Activated CD4-positive, alpha-beta memory T cell treated with anti-CD3 and anti-CD28 coated beads, Interleukin-2, amount 10 ng/mL, durations not matched to agents 7 days and 5 days (primary cell): ENCODE results near the gene HLA-DRA. TPM values are rescaled to one million over a fixed set of nuclear protein-coding genes. Genes with fewer than 3 reads are reported as not detected.

ENCODE experiments used
- CTCF ChIA-PET: fragments of 350-600 bp; sonication (Branson Sonifier 250); formaldehyde crosslinking; loops from one replicate; lab custom pipeline; 2021; ENCODE audit warnings: antibody characterized with exemption, inconsistent platforms; lab: Charles Lee
- POLR2A ChIA-PET: fragments of 350-600 bp; sonication (Branson Sonifier 250); formaldehyde crosslinking; loops from one replicate; lab custom pipeline; 2021; ENCODE audit warnings: antibody characterized with exemption; lab: Charles Lee
- DNase-seq: peaks from one replicate; pipeline ENCODE4 v3.0.0-alpha.2; 2020
- H3K27ac Mint-ChIP-seq: one replicate; pipeline ENCODE4 v1.8.0; 2021; ENCODE audit warnings: mild to moderate bottlenecking, mixed read lengths
- H3K27me3 Mint-ChIP-seq: one replicate; pipeline ENCODE4 v1.8.0; 2021; ENCODE audit warnings: mixed read lengths
- H3K36me3 Mint-ChIP-seq: one replicate; pipeline ENCODE4 v1.8.0; 2021; ENCODE audit warnings: low read depth, mixed read lengths
- H3K4me1 Mint-ChIP-seq: one replicate; pipeline ENCODE4 v1.8.0; 2021; ENCODE audit warnings: mixed read lengths
- H3K4me3 Mint-ChIP-seq: one replicate; pipeline ENCODE4 v1.8.0; 2021; ENCODE audit warnings: mild to moderate bottlenecking, mixed read lengths
- H3K9me3 Mint-ChIP-seq: one replicate; pipeline ENCODE4 v1.8.0; 2021; ENCODE audit warnings: mixed read lengths
- total RNA-seq, 2 experiments: library from RNA; stranded (reverse); gene quantifications; one replicate each; pipeline ENCODE4 v1.2.3, GENCODE V29; 2021

HLA-DRA gene
- total RNA-seq = 100 to 1,000 TPM; 203 to 204 TPM

- CTCF ChIA-PET = interaction anchor here (0.7 to 1.3 kb wide), 2 partner anchors 48 to 346 kb away, joined by 3 to 4 read pairs; no protein-coding TSS in a partner anchor
- Mint-ChIP-seq H3K36me3 (peaks cover 47% of the 10 kb centered on the region), H3K27ac (peak within 1 kb of the TSS; percentile 85), H3K9me3 (peaks cover 6% of the 10 kb centered on the region), H3K4me1 (peaks cover 56% of the 10 kb centered on the region), H3K4me3 (peak within 1 kb of the TSS; percentile 88), H3K27me3 (peaks cover 7% of the 10 kb centered on the region)
- DNase-seq = peak; percentile 43
- POLR2A ChIA-PET = interaction anchor here (0.9 to 2.9 kb wide), 5 partner anchors 170 to 532 kb away, joined by 3 to 13 read pairs (median 4); partner anchors contain the start of genes HLA-DQB1 and TAP2
Observed at GRCh38 chr6:32439602-32440214, at the start of gene HLA-DRA. HLA-DRA (plus strand) TSS chr6:32439887; CDS start chr6:32439951, 64 bp downstream.

- Mint-ChIP-seq H3K4me1 (no peaks in the 10 kb centered on the region), H3K27me3 (peaks cover 47% of the 10 kb centered on the region), H3K27ac (no peak overlapping the region), H3K4me3 (no peak overlapping the region), H3K9me3 (no peaks in the 10 kb centered on the region), H3K36me3 (no peaks in the 10 kb centered on the region)
- ChIA-PET CTCF (no interaction called here), POLR2A (no interaction called here)
- DNase-seq = no peak
Observed at GRCh38 chr6:32391505-32391904, 48.2 kb upstream of the HLA-DRA start.

- H3K4me1 Mint-ChIP-seq = peaks cover 5% of the 10 kb centered on the region
Observed at GRCh38 chr6:32393665-32394420, 45.8 kb upstream of the HLA-DRA start.

GRCh38 chr6:32396028-32396427 is 43.7 kb upstream of the HLA-DRA start:
- Mint-ChIP-seq H3K4me3 (no peak overlapping the region), H3K4me1 (peaks cover 5% of the 10 kb centered on the region), H3K36me3 (no peaks in the 10 kb centered on the region), H3K9me3 (no peaks in the 10 kb centered on the region), H3K27me3 (peaks cover 30% of the 10 kb centered on the region), H3K27ac (no peak overlapping the region)
- DNase-seq = no peak
- POLR2A ChIA-PET = no interaction called here
- CTCF ChIA-PET = no interaction called here

More at GRCh38 chr6:32393665-32394420, 45.8 kb upstream of the HLA-DRA start:
- Mint-ChIP-seq H3K4me3 (no peak overlapping the region), H3K27me3 (peaks cover 40% of the 10 kb centered on the region), H3K27ac (no peak overlapping the region), H3K9me3 (no peaks in the 10 kb centered on the region), H3K36me3 (no peaks in the 10 kb centered on the region)
- no peak for DNase-seq
- ChIA-PET CTCF (no interaction called here), POLR2A (no interaction called here)

GRCh38 chr6:32397252-32397920 is 42.3 kb upstream of the HLA-DRA start:
- ChIA-PET POLR2A (no interaction called here), CTCF (interaction anchor here (1.0 kb wide), 1 partner anchor 16 kb away, joined by 3 read pairs; no protein-coding TSS in a partner anchor)
- no peak overlapping the region for H3K4me3 Mint-ChIP-seq
- no peak overlapping the region for H3K27ac Mint-ChIP-seq
- DNase-seq = no peak
- no peaks in the 10 kb centered on the region for H3K36me3 Mint-ChIP-seq
- H3K9me3 Mint-ChIP-seq = no peaks in the 10 kb centered on the region
- peaks cover 30% of the 10 kb centered on the region for H3K27me3 Mint-ChIP-seq
- peaks cover 5% of the 10 kb centered on the region for H3K4me1 Mint-ChIP-seq

GRCh38 chr6:32401284-32401963 is 38.3 kb upstream of the HLA-DRA start:
- DNase-seq = no peak
- CTCF ChIA-PET = interaction anchor here (0.6 to 2.3 kb wide), 3 partner anchors 12 to 744 kb away, joined by 3 to 12 read pairs (median 4); no protein-coding TSS in a partner anchor
- Mint-ChIP-seq H3K9me3 (no peaks in the 10 kb centered on the region), H3K4me1 (peaks cover 5% of the 10 kb centered on the region), H3K27ac (no peak overlapping the region), H3K27me3 (peaks cover 34% of the 10 kb centered on the region), H3K4me3 (no peak overlapping the region), H3K36me3 (no peaks in the 10 kb centered on the region)
- POLR2A ChIA-PET = no interaction called here

- POLR2A ChIA-PET = no interaction called here
- Mint-ChIP-seq H3K27ac (no peak overlapping the region), H3K36me3 (no peaks in the 10 kb centered on the region), H3K27me3 (peaks cover 47% of the 10 kb centered on the region), H3K9me3 (no peaks in the 10 kb centered on the region), H3K4me3 (no peak overlapping the region), H3K4me1 (no peaks in the 10 kb centered on the region)
- no peak for DNase-seq
- CTCF ChIA-PET = interaction anchor here (2.3 kb wide), 1 partner anchor 11 kb away, joined by 12 read pairs; no protein-coding TSS in a partner anchor
Observed at GRCh38 chr6:32402812-32403211, 36.9 kb upstream of the HLA-DRA start.

GRCh38 chr6:32405656-32406055 is 34.0 kb upstream of the HLA-DRA start:
- no peaks in the 10 kb centered on the region for H3K36me3 Mint-ChIP-seq
- CTCF ChIA-PET = interaction anchor here (1.5 to 2.5 kb wide), 2 partner anchors 160 to 380 kb away, joined by 3 to 7 read pairs; no protein-coding TSS in a partner anchor
- no peak overlapping the region for H3K4me3 Mint-ChIP-seq
- H3K27me3 Mint-ChIP-seq = peaks cover 51% of the 10 kb centered on the region
- no peak overlapping the region for H3K27ac Mint-ChIP-seq
- POLR2A ChIA-PET = no interaction called here
- H3K4me1 Mint-ChIP-seq = no peaks in the 10 kb centered on the region
- no peak for DNase-seq
- no peaks in the 10 kb centered on the region for H3K9me3 Mint-ChIP-seq

- H3K27ac Mint-ChIP-seq = no peak overlapping the region
- ChIA-PET POLR2A (no interaction called here), CTCF (interaction anchor here (1.5 to 2.5 kb wide), 2 partner anchors 161 to 379 kb away, joined by 3 to 7 read pairs; no protein-coding TSS in a partner anchor)
- H3K27me3 Mint-ChIP-seq = peaks cover 56% of the 10 kb centered on the region
- H3K4me3 Mint-ChIP-seq = no peak overlapping the region
- no peaks in the 10 kb centered on the region for H3K9me3 Mint-ChIP-seq
- no peaks in the 10 kb centered on the region for H3K4me1 Mint-ChIP-seq
- H3K36me3 Mint-ChIP-seq = no peaks in the 10 kb centered on the region
- no peak for DNase-seq
Observed at GRCh38 chr6:32406197-32406596, 33.5 kb upstream of the HLA-DRA start.

- no peak within 1 kb of the TSS for H3K27ac Mint-ChIP-seq
- DNase-seq = no peak
- no peaks in the 10 kb centered on the region for H3K36me3 Mint-ChIP-seq
- POLR2A ChIA-PET = no interaction called here
- no peaks in the 10 kb centered on the region for H3K9me3 Mint-ChIP-seq
- CTCF ChIA-PET = interaction anchor here (1.5 to 2.5 kb wide), 2 partner anchors 161 to 379 kb away, joined by 3 to 7 read pairs; no protein-coding TSS in a partner anchor
- no peak within 1 kb of the TSS for H3K4me3 Mint-ChIP-seq
- H3K27me3 Mint-ChIP-seq = peaks cover 60% of the 10 kb centered on the region
- H3K4me1 Mint-ChIP-seq = no peaks in the 10 kb centered on the region
Observed at GRCh38 chr6:32406857-32407256, 32.8 kb upstream of the HLA-DRA start, which contains the start of gene BTNL2. BTNL2 (minus strand) TSS chr6:32407181; CDS start chr6:32407123, 58 bp downstream.

GRCh38 chr6:32410906-32411305 is 28.8 kb upstream of the HLA-DRA start:
- Mint-ChIP-seq H3K27me3 (peaks cover 64% of the 10 kb centered on the region), H3K9me3 (no peaks in the 10 kb centered on the region), H3K36me3 (no peaks in the 10 kb centered on the region), H3K4me3 (no peak overlapping the region), H3K4me1 (peaks cover 10% of the 10 kb centered on the region), H3K27ac (no peak overlapping the region)
- ChIA-PET CTCF (interaction anchor here (1.5 to 12.3 kb wide), 4 partner anchors 289 to 457 kb away, joined by 4 to 113 read pairs (median 6); no protein-coding TSS in a partner anchor), POLR2A (no interaction called here)
- no peak for DNase-seq
